ENCODE measurements around the gene VWC2. TPM values are rescaled to one million over a fixed set of nuclear protein-coding genes. Genes with fewer than 3 reads are reported as not detected.

Gene VWC2
- total RNA-seq, 2 donors from 2014 or later = not detected

DNA sequence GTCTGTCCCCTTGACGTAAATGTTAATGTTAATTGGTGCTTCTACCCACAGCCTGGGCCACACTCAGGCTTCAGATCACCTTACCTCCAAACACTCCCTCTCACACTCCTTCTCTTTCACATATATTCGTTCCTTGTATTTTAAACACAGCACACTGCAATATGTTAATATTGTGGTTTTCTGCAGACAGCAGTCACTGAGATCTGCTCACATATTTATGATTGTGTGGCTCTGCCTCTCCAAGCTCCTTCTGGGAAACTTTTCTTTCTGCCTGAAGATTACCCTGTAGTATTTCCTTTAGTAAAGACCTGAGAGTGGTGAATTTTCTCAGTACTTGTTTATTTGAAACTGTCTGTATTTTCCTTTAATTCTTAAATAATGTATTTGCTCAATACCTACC, 104.7 kb downstream of the VWC2 start:
- DNase-seq = no peak
- ATAC-seq = no peak
- H3K4me1 ChIP-seq = peaks cover 23% of the 10 kb centered on the region
- H3K4me3 ChIP-seq = no peak overlapping the region
- H3K27me3 ChIP-seq = no peaks in the 10 kb centered on the region
- no peak for TF ChIP-seq POLR2A (IDR thresholded peaks at IDR 0.05)
- TF ChIP-seq, protein P1, sequence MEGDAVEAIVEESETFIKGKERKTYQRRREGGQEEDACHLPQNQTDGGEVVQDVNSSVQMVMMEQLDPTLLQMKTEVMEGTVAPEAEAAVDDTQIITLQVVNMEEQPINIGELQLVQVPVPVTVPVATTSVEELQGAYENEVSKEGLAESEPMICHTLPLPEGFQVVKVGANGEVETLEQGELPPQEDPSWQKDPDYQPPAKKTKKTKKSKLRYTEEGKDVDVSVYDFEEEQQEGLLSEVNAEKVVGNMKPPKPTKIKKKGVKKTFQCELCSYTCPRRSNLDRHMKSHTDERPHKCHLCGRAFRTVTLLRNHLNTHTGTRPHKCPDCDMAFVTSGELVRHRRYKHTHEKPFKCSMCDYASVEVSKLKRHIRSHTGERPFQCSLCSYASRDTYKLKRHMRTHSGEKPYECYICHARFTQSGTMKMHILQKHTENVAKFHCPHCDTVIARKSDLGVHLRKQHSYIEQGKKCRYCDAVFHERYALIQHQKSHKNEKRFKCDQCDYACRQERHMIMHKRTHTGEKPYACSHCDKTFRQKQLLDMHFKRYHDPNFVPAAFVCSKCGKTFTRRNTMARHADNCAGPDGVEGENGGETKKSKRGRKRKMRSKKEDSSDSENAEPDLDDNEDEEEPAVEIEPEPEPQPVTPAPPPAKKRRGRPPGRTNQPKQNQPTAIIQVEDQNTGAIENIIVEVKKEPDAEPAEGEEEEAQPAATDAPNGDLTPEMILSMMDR (IDR thresholded peaks at IDR 0.05) = no peak
- no peaks in the 10 kb centered on the region for H3K9me3 ChIP-seq
- intact Hi-C loops (cut with DNase I) = no loop called here
- WGBS, 2 donors = 2 to 39% methylated on average over 2 of the region's 2 CpGs
- peak overlapping the region in 2 of 4 donors; percentile 17 to 36 for H3K27ac ChIP-seq
- no peaks in the 10 kb centered on the region for H3K36me3 ChIP-seq (replicated peaks in 1 of 2; ENCODE audit: insufficient read depth in 1 of 2, low read depth in 2 of 2)

DNA sequence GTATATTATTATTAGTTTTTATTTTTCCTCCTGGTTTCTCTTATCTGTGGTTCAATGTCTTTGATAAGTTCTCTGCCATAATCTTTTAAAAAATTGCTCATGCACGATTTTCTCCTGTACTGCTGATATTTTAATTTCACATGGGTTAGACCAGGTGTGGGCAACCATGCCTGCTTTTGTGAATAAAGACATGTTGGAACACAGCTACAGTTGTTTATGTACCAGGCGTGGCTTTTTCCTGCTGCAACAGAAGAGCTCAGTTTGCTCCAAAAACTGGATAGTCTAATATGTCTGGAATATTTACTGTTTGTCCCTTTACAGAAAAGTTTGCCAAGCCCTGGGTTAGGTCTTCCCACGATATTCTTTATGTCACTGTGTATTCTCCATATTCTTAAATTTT, 105.2 kb downstream of the VWC2 start:
- DNase-seq (no peak), ATAC-seq (no peak)
- WGBS, 2 donors = 16 to 21% methylated on average over 3 of the region's 3 CpGs
- Histone ChIP-seq H3K9me3 (no peaks in the 10 kb centered on the region), H3K27ac (no peak overlapping the region), H3K4me1 (peaks cover 23% of the 10 kb centered on the region), H3K36me3 (replicated peaks in 1 of 2; ENCODE audit: insufficient read depth in 1 of 2, low read depth in 2 of 2) (no peaks in the 10 kb centered on the region), H3K27me3 (no peaks in the 10 kb centered on the region), H3K4me3 (no peak overlapping the region)
- TF ChIP-seq, protein P1 (IDR thresholded peaks at IDR 0.05) = no peak
- no peak for TF ChIP-seq POLR2A (IDR thresholded peaks at IDR 0.05)
- intact Hi-C loops (cut with DNase I) = no loop called here

DNA sequence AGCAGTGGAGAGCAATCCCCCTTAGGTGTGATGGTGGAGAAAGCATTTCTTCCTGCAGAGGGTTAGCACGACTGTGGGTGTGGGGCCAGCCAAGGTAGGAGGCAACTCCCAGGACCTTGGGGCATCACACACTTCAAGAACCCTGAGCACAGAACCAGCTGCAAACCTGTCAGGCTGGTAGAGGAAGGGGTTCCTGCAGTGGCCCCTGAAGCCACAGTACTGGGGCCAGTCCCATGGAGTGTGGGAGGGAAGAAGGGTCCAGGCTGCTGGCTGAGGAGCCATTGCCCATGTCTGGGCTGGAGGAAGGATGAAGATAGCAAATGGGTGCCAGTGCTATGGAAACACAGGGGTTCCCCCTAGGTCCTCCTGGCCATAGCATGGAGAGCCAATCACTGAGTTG, 110.5 kb downstream of the VWC2 start:
- no peaks in the 10 kb centered on the region for H3K27me3 ChIP-seq
- DNase-seq = no peak
- H3K36me3 ChIP-seq (replicated peaks in 1 of 2; ENCODE audit: insufficient read depth in 1 of 2, low read depth in 2 of 2) = no peaks in the 10 kb centered on the region
- TF ChIP-seq, protein P1 (IDR thresholded peaks at IDR 0.05) = no peak
- TF ChIP-seq POLR2A (IDR thresholded peaks at IDR 0.05) = no peak
- no peak overlapping the region for H3K27ac ChIP-seq
- ATAC-seq = no peak
- 69 to 73% methylated on average over 1 of the region's 1 CpG for WGBS, 2 donors
- H3K4me3 ChIP-seq = no peak overlapping the region
- no peaks in the 10 kb centered on the region for H3K9me3 ChIP-seq
- H3K4me1 ChIP-seq = no peaks in the 10 kb centered on the region
- intact Hi-C loops (cut with DNase I) = no loop called here

DNA sequence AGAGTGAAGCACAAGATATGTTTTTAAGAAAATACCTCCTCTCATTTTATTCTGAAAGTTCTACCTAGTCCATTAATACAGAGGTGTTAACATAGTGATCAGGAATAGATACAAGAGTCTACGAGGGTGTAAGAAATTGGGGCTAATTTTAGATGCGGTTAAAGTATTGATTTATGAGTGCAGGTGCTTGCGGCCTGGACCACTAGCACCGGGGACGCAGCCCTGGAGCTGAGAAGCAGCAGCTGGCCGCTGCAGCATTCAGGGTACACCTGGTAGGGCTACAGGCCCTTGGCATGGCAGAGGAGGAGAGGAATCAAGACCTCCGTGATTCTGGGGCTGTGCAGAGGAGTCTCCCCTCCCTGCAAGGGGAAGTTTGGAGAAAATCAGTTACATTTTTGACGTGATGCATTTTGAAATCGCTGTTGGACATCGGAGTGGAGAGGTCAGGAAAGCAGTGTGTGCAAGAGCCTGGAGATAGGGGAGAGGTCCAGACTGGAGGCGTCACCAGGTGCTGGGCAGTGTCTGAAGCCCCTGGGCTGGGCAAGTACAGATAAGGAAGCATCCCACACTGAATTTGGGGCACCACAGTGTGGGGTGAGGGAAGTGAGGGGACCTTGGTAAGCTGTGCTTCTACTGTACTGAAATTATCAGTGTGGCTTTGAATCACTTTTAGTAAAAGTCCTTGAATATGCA, 112.3 kb downstream of the VWC2 start:
- Histone ChIP-seq H3K9me3 (no peaks in the 10 kb centered on the region), H3K4me1 (no peaks in the 10 kb centered on the region), H3K36me3 (replicated peaks in 1 of 2; ENCODE audit: insufficient read depth in 1 of 2, low read depth in 2 of 2) (no peaks in the 10 kb centered on the region), H3K27me3 (no peaks in the 10 kb centered on the region), H3K4me3 (no peak overlapping the region), H3K27ac (no peak overlapping the region)
- ATAC-seq (no peak), DNase-seq (no peak)
- 54 to 59% methylated on average over 11 of the region's 11 CpGs for WGBS, 2 donors
- intact Hi-C loops (cut with DNase I) = no loop called here
- TF ChIP-seq, protein P1 (IDR thresholded peaks at IDR 0.05) = no peak
- no peak for TF ChIP-seq POLR2A (IDR thresholded peaks at IDR 0.05)

DNA sequence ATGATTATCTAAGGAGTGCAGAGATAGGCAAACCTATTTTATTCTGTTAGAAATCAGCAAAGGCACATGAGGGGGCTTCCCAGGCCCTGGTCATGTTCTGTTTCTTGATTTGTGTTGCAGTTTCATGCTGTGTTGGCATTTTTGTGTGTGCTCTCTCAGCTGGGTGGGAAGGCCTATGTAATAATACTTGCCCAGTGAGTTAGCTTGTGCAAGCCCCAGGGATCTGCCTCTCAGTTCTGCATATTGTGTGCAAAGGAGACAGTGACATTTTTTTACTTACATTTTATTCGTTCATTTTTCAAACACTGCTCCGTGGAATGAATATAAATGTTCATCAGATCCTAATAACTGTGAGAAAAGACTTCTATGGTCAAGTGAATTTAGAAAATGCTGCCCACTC, 119.0 kb downstream of the VWC2 start:
- TF ChIP-seq, protein P1 (IDR thresholded peaks at IDR 0.05) = no peak
- no peak for TF ChIP-seq POLR2A (IDR thresholded peaks at IDR 0.05)
- no peak for ATAC-seq
- Histone ChIP-seq H3K9me3 (no peaks in the 10 kb centered on the region), H3K36me3 (replicated peaks in 1 of 2; ENCODE audit: insufficient read depth in 1 of 2, low read depth in 2 of 2) (no peaks in the 10 kb centered on the region), H3K27ac (no peak overlapping the region), H3K4me3 (no peak overlapping the region), H3K4me1 (no peaks in the 10 kb centered on the region), H3K27me3 (no peaks in the 10 kb centered on the region)
- 71 to 76% methylated on average over 2 of the region's 2 CpGs for WGBS, 2 donors
- intact Hi-C loops (cut with DNase I) = no loop called here
- no peak for DNase-seq

All from body of pancreas (tissue), 4 donors.